ENCODE data around the gene PTDSS2.

PTDSS2 gene

GRCh38 chr11:494761-495536, 44.9 kb downstream of the PTDSS2 start:
- no peak for DNase-seq

GRCh38 chr11:495537-495931, 45.5 kb downstream of the PTDSS2 start:
- no peak for DNase-seq

- DNase-seq = no peak
These were observed 46.9 kb downstream of the PTDSS2 start for GRCh38 chr11:496834-497564.

GRCh38 chr11:497565-498296, 47.7 kb downstream of the PTDSS2 start:
- no peak for DNase-seq

- no peak for DNase-seq
These were observed 48.5 kb downstream of the PTDSS2 start for GRCh38 chr11:498297-499181.

- DNase-seq = no peak
These were observed 49.4 kb downstream of the PTDSS2 start for GRCh38 chr11:499201-500076.

- no peak for DNase-seq
These were observed 51.1 kb downstream of the PTDSS2 start for GRCh38 chr11:501001-501682.

GRCh38 chr11:501683-502287, 51.7 kb downstream of the PTDSS2 start:
- no peak for DNase-seq

GRCh38 chr11:502288-503178, 52.5 kb downstream of the PTDSS2 start:
- DNase-seq = no peak

- DNase-seq = no peak
These were observed 53.3 kb downstream of the PTDSS2 start for GRCh38 chr11:503179-503981.

- DNase-seq = no peak
These were observed 54.2 kb downstream of the PTDSS2 start for GRCh38 chr11:504053-504993.

- no peak for DNase-seq
These were observed 54.9 kb downstream of the PTDSS2 start for GRCh38 chr11:504994-505344.

- DNase-seq = peak; percentile 77 to 88
These were observed 56.3 kb downstream of the PTDSS2 start for GRCh38 chr11:506238-506994.

- DNase-seq = peak; percentile 77 to 88
These were observed 57.1 kb downstream of the PTDSS2 start, which contains the start of gene RNH1 for GRCh38 chr11:506995-507726. RNH1 (minus strand) TSS chr11:507242; CDS start chr11:502162, 5,080 bp downstream.

- DNase-seq = no peak
These were observed 57.8 kb downstream of the PTDSS2 start for GRCh38 chr11:507727-508515.
